ENCODE results near the gene NEDD9. TPM values are rescaled to one million over a fixed set of nuclear protein-coding genes. Genes with fewer than 3 reads are reported as not detected.

The NEDD9 gene
- polyA plus RNA-seq, 1 donor (not counting 4 experiments of a cell fraction or from before 2014, with no cell fraction given), result 3.3 TPM

- Histone ChIP-seq H3K79me2 (ENCODE audit: control insufficient read depth, insufficient read depth, low read length) (no peaks in the 10 kb centered on the region), H3K9me1 (ENCODE audit: control insufficient read depth, extremely low read depth, insufficient read depth, low read length) (no peaks in the 10 kb centered on the region), H3K9me3 (ENCODE audit: control insufficient read depth, low read depth, low read length) (no peaks in the 10 kb centered on the region), H3K27me3 (ENCODE audit: control insufficient read depth, extremely low read depth, insufficient read depth, low read length) (no peaks in the 10 kb centered on the region), H3K4me2 (ENCODE audit: control insufficient read depth, extremely low read depth, insufficient read depth, low read depth, low read length) (no peak overlapping the region), H3K9ac (ENCODE audit: control insufficient read depth, extremely low read depth, insufficient read depth, low read length) (no peak overlapping the region), H3K36me3 (ENCODE audit: control insufficient read depth in 2 of 2, extremely low read depth in 1 of 2, insufficient read depth in 2 of 2, low read length in 2 of 2) (no peaks in the 10 kb centered on the region), H3K27ac (ENCODE audit: control insufficient read depth, insufficient read depth, low read length) (no peak overlapping the region), H3K4me1 (ENCODE audit: control insufficient read depth, extremely low read depth, insufficient read depth, low read length) (peaks cover 30% of the 10 kb centered on the region), H4K20me1 (ENCODE audit: control insufficient read depth, extremely low read depth, insufficient read depth, low read length) (no peaks in the 10 kb centered on the region), H3K4me3 (ENCODE audit: control insufficient read depth in 2 of 3, extremely low read depth in 1 of 3, insufficient read depth in 2 of 3, low read depth in 1 of 3, low read length in 3 of 3) (no peak overlapping the region), H2AFZ (ENCODE audit: control insufficient read depth, low read length) (no peak overlapping the region)
- no peak for FAIRE-seq
- TF ChIP-seq EZH2 (IDR thresholded peaks at IDR 0.05; ENCODE audit: low read length) (no peak), CTCF (optimal IDR thresholded peaks at IDR 0.05 in 1 of 3, IDR thresholded peaks at IDR 0.05 in 1 of 3, conservative IDR thresholded peaks at IDR 0.05 in 1 of 3; ENCODE audit: extremely low read depth in 1 of 3, insufficient read depth in 2 of 3, low read length in 3 of 3) (no peak)
- DNase-seq (ENCODE audit: low read depth, low spot score), result no peak
- dilution Hi-C loops (cut with MboI; ENCODE audit: extremely low pct_ligation_motif_present, low sequenced_read_pairs), result no loop called here
Observed at GRCh38 chr6:11202513-11203305, 29.8 kb downstream of the NEDD9 start.

DNA sequence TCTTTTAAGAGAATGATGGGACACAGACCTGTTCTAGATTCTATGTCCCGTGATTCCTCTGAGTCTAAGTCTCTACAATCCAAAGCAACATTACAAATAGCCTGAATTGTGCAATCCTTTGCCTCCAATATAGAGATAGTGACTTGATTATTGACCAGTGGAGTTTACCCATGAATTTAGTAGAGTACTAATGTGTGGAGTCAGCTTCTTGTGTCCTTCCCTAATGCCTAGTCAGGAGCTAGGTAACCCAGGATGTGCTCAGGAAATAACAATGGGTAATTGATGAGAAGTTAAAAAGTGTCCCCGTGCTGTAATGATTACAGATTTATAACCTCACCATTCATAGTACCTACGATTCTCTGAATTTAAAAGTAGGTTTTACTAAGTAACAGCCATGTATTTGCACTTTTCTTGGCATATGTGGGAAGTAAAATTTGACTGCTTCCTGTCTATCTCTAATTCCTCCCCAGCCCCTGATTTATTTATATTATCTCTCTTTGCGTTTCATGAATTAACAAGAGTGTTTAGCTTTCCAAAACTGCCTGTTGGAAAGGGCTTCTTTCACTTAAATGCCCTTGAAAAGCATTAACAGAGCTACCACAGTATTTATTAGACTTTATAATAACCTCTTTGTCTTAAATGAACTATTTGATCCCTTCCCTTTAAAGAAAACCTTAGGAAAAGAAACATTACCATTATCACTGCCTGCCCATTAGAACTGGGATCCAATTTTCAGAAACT lies 30.5 kb downstream of the NEDD9 start:
- H3K4me3 ChIP-seq (ENCODE audit: control insufficient read depth in 2 of 3, extremely low read depth in 1 of 3, insufficient read depth in 2 of 3, low read depth in 1 of 3, low read length in 3 of 3), result no peak overlapping the region
- no peaks in the 10 kb centered on the region for H3K9me1 ChIP-seq (ENCODE audit: control insufficient read depth, extremely low read depth, insufficient read depth, low read length)
- no peak overlapping the region for H2AFZ ChIP-seq (ENCODE audit: control insufficient read depth, low read length)
- H3K27me3 ChIP-seq (ENCODE audit: control insufficient read depth, extremely low read depth, insufficient read depth, low read length), result no peaks in the 10 kb centered on the region
- no peaks in the 10 kb centered on the region for H3K79me2 ChIP-seq (ENCODE audit: control insufficient read depth, insufficient read depth, low read length)
- dilution Hi-C loops (cut with MboI; ENCODE audit: extremely low pct_ligation_motif_present, low sequenced_read_pairs), result no loop called here
- DNase-seq (ENCODE audit: low read depth, low spot score) (no peak), FAIRE-seq (no peak)
- H3K4me1 ChIP-seq (ENCODE audit: control insufficient read depth, extremely low read depth, insufficient read depth, low read length), result peaks cover 24% of the 10 kb centered on the region
- no peak overlapping the region for H3K4me2 ChIP-seq (ENCODE audit: control insufficient read depth, extremely low read depth, insufficient read depth, low read depth, low read length)
- no peaks in the 10 kb centered on the region for H4K20me1 ChIP-seq (ENCODE audit: control insufficient read depth, extremely low read depth, insufficient read depth, low read length)
- H3K36me3 ChIP-seq (ENCODE audit: control insufficient read depth in 2 of 2, extremely low read depth in 1 of 2, insufficient read depth in 2 of 2, low read length in 2 of 2), result no peaks in the 10 kb centered on the region
- no peak overlapping the region for H3K9ac ChIP-seq (ENCODE audit: control insufficient read depth, extremely low read depth, insufficient read depth, low read length)
- no peaks in the 10 kb centered on the region for H3K9me3 ChIP-seq (ENCODE audit: control insufficient read depth, low read depth, low read length)
- TF ChIP-seq CTCF (optimal IDR thresholded peaks at IDR 0.05 in 1 of 3, IDR thresholded peaks at IDR 0.05 in 1 of 3, conservative IDR thresholded peaks at IDR 0.05 in 1 of 3; ENCODE audit: extremely low read depth in 1 of 3, insufficient read depth in 2 of 3, low read length in 3 of 3) (no peak), EZH2 (IDR thresholded peaks at IDR 0.05; ENCODE audit: low read length) (no peak)
- H3K27ac ChIP-seq (ENCODE audit: control insufficient read depth, insufficient read depth, low read length), result no peak overlapping the region
